Fibroblast of skin of left quadriceps (primary cell): Measurements from ENCODE around the gene ECHDC1.

ENCODE experiments used
- DNase-seq, 2 experiments: peaks; one replicate each; pipeline ENCODE4 v3.0.0-alpha.2; 2013; ENCODE audit warnings: low read depth in 2 of 2

The ECHDC1 gene

GRCh38 chr6:127289934-127290333, 53.5 kb downstream of the ECHDC1 start:
- no peak for DNase-seq

- no peak for DNase-seq
Observed at GRCh38 chr6:127288705-127289104, 54.7 kb downstream of the ECHDC1 start.

GRCh38 chr6:127282184-127282583, 61.2 kb downstream of the ECHDC1 start:
- no peak for DNase-seq

- no peak for DNase-seq
Observed at GRCh38 chr6:127279815-127280214, 63.6 kb downstream of the ECHDC1 start.

GRCh38 chr6:127277878-127278843, 65.2 kb downstream of the ECHDC1 start:
- no peak for DNase-seq

GRCh38 chr6:127276331-127276730, 67.1 kb downstream of the ECHDC1 start:
- no peak for DNase-seq

GRCh38 chr6:127273499-127273898, 69.9 kb downstream of the ECHDC1 start:
- DNase-seq, result no peak

GRCh38 chr6:127272576-127272975, 70.8 kb downstream of the ECHDC1 start:
- no peak for DNase-seq

GRCh38 chr6:127267646-127268625, 75.5 kb downstream of the ECHDC1 start:
- DNase-seq, result no peak

GRCh38 chr6:127266892-127267645, 76.3 kb downstream of the ECHDC1 start:
- DNase-seq, result peak in 1 of 2 experiments; percentile 6

- peak; percentile 60 to 61 for DNase-seq
Observed at GRCh38 chr6:127266178-127266891, 77.1 kb downstream of the ECHDC1 start, which contains the start of gene RNF146. Gene RNF146 (plus strand): TSS chr6:127266864. CDS start chr6:127280339, 13,475 bp downstream.

GRCh38 chr6:127263481-127263880, 79.9 kb downstream of the ECHDC1 start:
- no peak for DNase-seq

- DNase-seq, result no peak
Observed at GRCh38 chr6:127262896-127263295, 80.5 kb downstream of the ECHDC1 start.

- DNase-seq, result no peak
Observed at GRCh38 chr6:127255286-127255685, 88.1 kb downstream of the ECHDC1 start.

- DNase-seq, result no peak
Observed at GRCh38 chr6:127249621-127250020, 93.8 kb downstream of the ECHDC1 start.

GRCh38 chr6:127247114-127248096, 96.0 kb downstream of the ECHDC1 start:
- DNase-seq, result no peak

GRCh38 chr6:127243501-127243900, 99.9 kb downstream of the ECHDC1 start:
- DNase-seq, result no peak
